ENCODE data around the gene COX19.

The COX19 gene

GRCh38 chr7:974172-974571 is 1.2 kb downstream of the COX19 start:
- H3K9me3 ChIP-seq = no peaks in the 10 kb centered on the region
- no peaks in the 10 kb centered on the region for H3K27me3 ChIP-seq
- H3K4me1 ChIP-seq (ENCODE audit: control insufficient read depth in 1 of 2, insufficient read depth in 1 of 2, low read depth in 1 of 2, low read length in 1 of 2) = peaks cover 17 to 28% of the 10 kb centered on the region in 2 experiments
- H3K27ac ChIP-seq = peak overlapping the region; percentile 94
- peaks cover 34% of the 10 kb centered on the region for H3K36me3 ChIP-seq
- no peak for TF ChIP-seq CTCF (IDR thresholded peaks at IDR 0.05)
- peak overlapping the region; percentile 93 to 100 for H3K4me3 ChIP-seq (ENCODE audit: low read depth in 1 of 2, low read length in 1 of 2)

GRCh38 chr7:973312-973711 is 2.0 kb downstream of the COX19 start:
- peaks cover 39% of the 10 kb centered on the region for H3K36me3 ChIP-seq
- peaks cover 25 to 35% of the 10 kb centered on the region in 2 experiments for H3K4me1 ChIP-seq (ENCODE audit: control insufficient read depth in 1 of 2, insufficient read depth in 1 of 2, low read depth in 1 of 2, low read length in 1 of 2)
- H3K27me3 ChIP-seq = no peaks in the 10 kb centered on the region
- peak overlapping the region; percentile 94 for H3K27ac ChIP-seq
- TF ChIP-seq CTCF (IDR thresholded peaks at IDR 0.05) = no peak
- no peak overlapping the region for H3K4me3 ChIP-seq (ENCODE audit: low read depth in 1 of 2, low read length in 1 of 2)
- no peaks in the 10 kb centered on the region for H3K9me3 ChIP-seq

GRCh38 chr7:972676-973309 is 2.6 kb downstream of the COX19 start:
- Histone ChIP-seq H3K4me1 (ENCODE audit: control insufficient read depth in 1 of 2, insufficient read depth in 1 of 2, low read depth in 1 of 2, low read length in 1 of 2) (peaks cover 25 to 35% of the 10 kb centered on the region in 2 experiments), H3K9me3 (no peaks in the 10 kb centered on the region), H3K27me3 (no peaks in the 10 kb centered on the region), H3K27ac (peak overlapping the region; percentile 94), H3K36me3 (peaks cover 45% of the 10 kb centered on the region), H3K4me3 (ENCODE audit: low read depth in 1 of 2, low read length in 1 of 2) (no peak overlapping the region)
- TF ChIP-seq CTCF (IDR thresholded peaks at IDR 0.05) = no peak

- peaks cover 51% of the 10 kb centered on the region for H3K36me3 ChIP-seq
- no peak for TF ChIP-seq CTCF (IDR thresholded peaks at IDR 0.05)
These were observed 3.2 kb downstream of the COX19 start for GRCh38 chr7:972110-972509.

GRCh38 chr7:970744-971143 is 4.6 kb downstream of the COX19 start:
- Histone ChIP-seq H3K9me3 (no peaks in the 10 kb centered on the region), H3K27ac (no peak overlapping the region), H3K4me1 (ENCODE audit: control insufficient read depth in 1 of 2, insufficient read depth in 1 of 2, low read depth in 1 of 2, low read length in 1 of 2) (peaks cover 33 to 39% of the 10 kb centered on the region in 2 experiments), H3K27me3 (no peaks in the 10 kb centered on the region), H3K4me3 (ENCODE audit: low read depth in 1 of 2, low read length in 1 of 2) (no peak overlapping the region), H3K36me3 (peaks cover 57% of the 10 kb centered on the region)
- TF ChIP-seq CTCF (IDR thresholded peaks at IDR 0.05) = no peak

More at GRCh38 chr7:972110-972509, 3.2 kb downstream of the COX19 start:
- no peak overlapping the region for H3K27ac ChIP-seq
- H3K4me1 ChIP-seq (ENCODE audit: control insufficient read depth in 1 of 2, insufficient read depth in 1 of 2, low read depth in 1 of 2, low read length in 1 of 2) = peaks cover 25 to 35% of the 10 kb centered on the region in 2 experiments
- no peaks in the 10 kb centered on the region for H3K27me3 ChIP-seq
- H3K9me3 ChIP-seq = no peaks in the 10 kb centered on the region
- H3K4me3 ChIP-seq (ENCODE audit: low read depth in 1 of 2, low read length in 1 of 2) = no peak overlapping the region
